HUES64 (cell line): Measurements from ENCODE around the gene MRFAP1.

ENCODE experiments used
- H3K27ac ChIP-seq: 2 replicates; pipeline ENCODE4 v1.7.0; 2013; ENCODE audit warnings: low read depth, low read length, inconsistent platforms
- H3K27me3 ChIP-seq: 2 replicates; pipeline ENCODE4 v1.6.1; 2013; ENCODE audit warnings: mild to moderate bottlenecking, low read length; ENCODE audit not compliant: insufficient read depth
- H3K36me3 ChIP-seq: 2 replicates; pipeline ENCODE4 v1.6.1; 2013; ENCODE audit warnings: mild to moderate bottlenecking, low read length; ENCODE audit not compliant: insufficient read depth
- H3K4me1 ChIP-seq: 2 replicates; pipeline ENCODE4 v1.6.1; 2013; ENCODE audit warnings: mild to moderate bottlenecking, low read length, moderate library complexity; ENCODE audit not compliant: insufficient read depth
- H3K4me3 ChIP-seq: 2 replicates; pipeline ENCODE4 v1.5.1; 2013; ENCODE audit warnings: mild to moderate bottlenecking, low read length, moderate library complexity
- H3K9ac ChIP-seq: 2 replicates; pipeline ENCODE4 v1.6.1; 2013; ENCODE audit warnings: mild to moderate bottlenecking, low read depth, low read length
- H3K9me3 ChIP-seq: 2 replicates; pipeline ENCODE4 v1.6.1; 2013; ENCODE audit warnings: low read depth, low read length; ENCODE audit not compliant: insufficient read depth
- WGBS: fragments of 150-250, 120-280 bp; methylation state at CpG from one replicate; pipeline ENCODE4 v1.1.7; 2013; ENCODE audit warnings: missing lambda C conversion rate; 5-methylcytosine and 5-hydroxymethylcytosine counted together

MRFAP1 gene

DNA sequence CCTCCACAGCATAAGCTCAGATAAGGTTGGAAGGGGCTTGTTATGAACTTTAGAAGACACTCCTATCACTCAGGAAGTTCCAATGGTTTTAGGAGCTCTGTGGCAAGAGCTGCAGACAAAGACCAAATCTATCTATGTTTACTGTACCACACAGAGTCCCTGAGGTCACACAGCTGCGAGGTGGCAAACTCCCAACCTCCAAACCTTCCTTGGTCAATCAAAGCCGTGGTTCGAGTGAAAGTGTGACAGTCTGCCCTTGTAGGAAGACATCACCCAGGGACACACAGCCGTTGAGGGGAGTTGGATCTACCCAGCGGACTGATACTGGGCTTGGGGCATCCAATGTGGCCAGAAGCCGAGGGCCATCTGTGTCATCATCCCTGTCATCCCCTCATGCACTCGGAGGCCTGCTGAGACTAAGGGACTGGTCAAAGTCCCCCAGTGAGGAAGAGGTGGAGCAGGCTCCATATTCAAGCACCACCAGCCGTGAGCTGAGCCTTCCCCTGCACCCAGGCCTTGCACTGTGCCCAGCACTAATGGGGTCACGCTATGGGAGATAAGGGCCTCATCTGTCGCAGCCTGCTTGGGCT, 38.7 kb upstream of the MRFAP1 start:
- no peak overlapping the region for H3K4me3 ChIP-seq
- H3K36me3 ChIP-seq, result peaks cover 7% of the 10 kb centered on the region; the same call in 1 of the 2 replicates
- H3K9ac ChIP-seq, result no peak overlapping the region
- H3K27me3 ChIP-seq, result no peaks in the 10 kb centered on the region
- peaks cover 6% of the 10 kb centered on the region; the same call in 1 of the 2 replicates for H3K9me3 ChIP-seq
- no peak overlapping the region for H3K27ac ChIP-seq
- H3K4me1 ChIP-seq, result no peaks in the 10 kb centered on the region
- WGBS, result 88% methylated on average over 10 of the region's 10 CpGs

DNA sequence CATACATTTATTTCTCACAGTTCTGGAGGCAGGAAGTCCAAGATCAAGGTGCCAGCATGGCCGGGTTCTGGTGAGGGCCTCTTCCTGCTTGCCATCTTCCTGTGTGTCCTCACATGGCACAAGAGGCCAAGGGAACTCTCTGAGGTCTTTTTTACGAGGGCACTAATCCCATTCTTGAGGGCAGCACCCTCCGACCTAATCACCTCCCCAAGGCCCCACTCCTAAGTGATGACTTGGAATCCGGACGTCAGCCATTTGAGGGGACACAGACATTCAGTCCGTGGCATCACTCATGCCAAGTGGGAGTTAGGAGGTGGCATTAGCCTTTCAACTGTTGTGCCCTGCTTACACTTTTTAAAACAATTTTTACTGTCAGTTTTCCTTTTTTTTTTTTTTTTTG, 38.2 kb upstream of the MRFAP1 start:
- WGBS, result 91% methylated on average over 6 of the region's 6 CpGs
- no peak overlapping the region for H3K9ac ChIP-seq

GRCh38 chr4:6603128-6603527, 37.4 kb upstream of the MRFAP1 start:
- Histone ChIP-seq H3K4me1 (no peaks in the 10 kb centered on the region), H3K36me3 (peaks cover 7% of the 10 kb centered on the region; the same call in 1 of the 2 replicates), H3K4me3 (no peak overlapping the region), H3K9ac (no peak overlapping the region), H3K27me3 (no peaks in the 10 kb centered on the region), H3K9me3 (peaks cover 6% of the 10 kb centered on the region; the same call in 1 of the 2 replicates), H3K27ac (no peak overlapping the region)
- WGBS, result 92% methylated on average over 11 of the region's 12 CpGs

More for the DNA sequence above, 38.2 kb upstream of the MRFAP1 start:
- no peak overlapping the region for H3K27ac ChIP-seq
- no peaks in the 10 kb centered on the region for H3K4me1 ChIP-seq
- H3K36me3 ChIP-seq, result peaks cover 7% of the 10 kb centered on the region; the same call in 1 of the 2 replicates
- H3K27me3 ChIP-seq, result no peaks in the 10 kb centered on the region
- no peak overlapping the region for H3K4me3 ChIP-seq
- peaks cover 6% of the 10 kb centered on the region; the same call in 1 of the 2 replicates for H3K9me3 ChIP-seq

- 96% methylated on average over 8 of the region's 8 CpGs for WGBS
- no peak overlapping the region for H3K9ac ChIP-seq
These were observed 35.4 kb upstream of the MRFAP1 start for GRCh38 chr4:6605114-6605513.

GRCh38 chr4:6605605-6606004, 34.9 kb upstream of the MRFAP1 start:
- peaks cover 6% of the 10 kb centered on the region; the same call in 1 of the 2 replicates for H3K9me3 ChIP-seq
- no peaks in the 10 kb centered on the region for H3K27me3 ChIP-seq
- no peak overlapping the region for H3K4me3 ChIP-seq
- WGBS, result 89% methylated on average over 2 of the region's 2 CpGs
- no peaks in the 10 kb centered on the region for H3K4me1 ChIP-seq
- peaks cover 7% of the 10 kb centered on the region; the same call in 1 of the 2 replicates for H3K36me3 ChIP-seq
- H3K27ac ChIP-seq, result no peak overlapping the region
- H3K9ac ChIP-seq, result no peak overlapping the region

More at GRCh38 chr4:6605114-6605513, 35.4 kb upstream of the MRFAP1 start:
- H3K4me1 ChIP-seq, result no peaks in the 10 kb centered on the region
- H3K4me3 ChIP-seq, result no peak overlapping the region
- peaks cover 6% of the 10 kb centered on the region; the same call in 1 of the 2 replicates for H3K9me3 ChIP-seq
- peaks cover 7% of the 10 kb centered on the region; the same call in 1 of the 2 replicates for H3K36me3 ChIP-seq
- no peaks in the 10 kb centered on the region for H3K27me3 ChIP-seq
- H3K27ac ChIP-seq, result no peak overlapping the region

GRCh38 chr4:6606465-6607235, 33.8 kb upstream of the MRFAP1 start:
- no peak overlapping the region for H3K4me3 ChIP-seq
- H3K4me1 ChIP-seq, result no peaks in the 10 kb centered on the region
- no peak overlapping the region for H3K27ac ChIP-seq
- peaks cover 6% of the 10 kb centered on the region; the same call in 1 of the 2 replicates for H3K9me3 ChIP-seq
- H3K27me3 ChIP-seq, result no peaks in the 10 kb centered on the region
- no peak overlapping the region for H3K9ac ChIP-seq
- peaks cover 7% of the 10 kb centered on the region; the same call in 1 of the 2 replicates for H3K36me3 ChIP-seq
- 85% methylated on average over 10 of the region's 10 CpGs for WGBS

DNA sequence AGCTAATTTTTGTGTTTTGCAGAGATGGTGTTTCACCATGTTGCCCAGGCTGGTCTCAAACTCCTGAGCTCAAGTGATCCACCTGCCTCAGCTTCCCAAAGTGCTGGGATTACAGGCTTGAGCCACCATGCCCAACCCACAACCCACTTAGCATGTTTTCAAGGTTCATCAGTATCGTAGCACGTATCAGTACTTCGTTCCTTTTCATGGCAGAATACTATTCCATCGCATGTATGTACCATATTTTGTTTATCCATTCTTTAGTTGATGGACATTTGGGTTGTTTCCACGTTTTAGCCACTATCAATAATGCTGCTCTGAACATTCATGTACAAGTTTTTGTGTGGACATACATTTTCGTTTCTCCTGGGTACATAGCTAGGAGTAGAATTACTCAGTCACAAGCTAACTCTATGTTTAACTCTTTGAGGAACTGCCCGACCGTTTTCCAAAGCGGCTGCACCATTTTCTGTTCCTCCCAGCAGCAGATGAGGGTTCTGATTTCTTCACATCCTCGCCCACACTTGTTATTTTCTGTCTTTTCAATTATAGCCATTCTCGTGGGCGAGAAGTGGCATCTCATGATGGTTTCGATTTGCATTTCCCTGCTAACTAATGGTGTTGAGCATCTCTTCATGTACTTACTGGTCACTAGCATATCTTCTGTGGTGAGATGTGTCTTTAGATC, 33.0 kb upstream of the MRFAP1 start:
- Histone ChIP-seq H3K27ac (no peak overlapping the region), H3K36me3 (peaks cover 7% of the 10 kb centered on the region; the same call in 1 of the 2 replicates), H3K9ac (no peak overlapping the region), H3K9me3 (peaks cover 6% of the 10 kb centered on the region; the same call in 1 of the 2 replicates), H3K4me3 (no peak overlapping the region), H3K27me3 (no peaks in the 10 kb centered on the region), H3K4me1 (no peaks in the 10 kb centered on the region)
- 93% methylated on average over 13 of the region's 13 CpGs for WGBS

DNA sequence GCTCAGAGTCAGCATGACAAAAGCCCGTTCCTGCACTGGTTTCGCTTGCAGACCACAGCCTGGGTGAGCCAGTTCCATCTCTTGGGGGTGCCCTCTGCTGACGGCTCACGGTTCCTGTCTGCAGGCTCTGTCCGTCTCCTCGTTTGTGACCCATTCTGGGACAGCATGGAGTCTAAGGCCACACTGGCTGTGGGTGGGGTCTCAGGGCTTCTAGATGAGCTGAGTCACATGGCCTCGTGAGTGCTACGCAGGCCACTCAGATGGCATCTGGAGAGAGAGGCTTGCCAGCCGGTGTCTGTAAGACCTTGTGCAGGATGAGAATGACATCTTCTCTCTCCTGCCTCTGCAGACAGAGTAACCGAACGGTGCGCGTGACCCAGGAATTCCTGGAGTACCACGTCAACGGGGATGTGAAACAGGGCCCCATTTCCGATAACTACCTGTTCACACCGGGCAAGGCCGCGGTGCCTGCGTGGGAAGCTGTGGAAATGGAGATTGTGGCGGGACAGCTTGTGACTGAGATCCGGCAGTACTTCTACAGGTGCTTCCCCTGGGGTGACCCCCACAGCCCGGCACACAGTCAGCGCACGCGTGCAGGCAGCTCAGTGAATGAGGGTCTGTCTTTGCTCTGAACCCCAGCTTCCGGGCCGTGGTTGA, 31.6 kb upstream of the MRFAP1 start:
- Histone ChIP-seq H3K27ac (no peak overlapping the region), H3K27me3 (no peaks in the 10 kb centered on the region), H3K9ac (no peak overlapping the region), H3K4me1 (no peaks in the 10 kb centered on the region), H3K9me3 (peaks cover 6% of the 10 kb centered on the region; the same call in 1 of the 2 replicates), H3K36me3 (peaks cover 7% of the 10 kb centered on the region; the same call in 1 of the 2 replicates), H3K4me3 (no peak overlapping the region)
- WGBS, result 84% methylated on average over 28 of the region's 28 CpGs

GRCh38 chr4:6609415-6610079, 30.9 kb upstream of the MRFAP1 start:
- peaks cover 7% of the 10 kb centered on the region; the same call in 1 of the 2 replicates for H3K36me3 ChIP-seq
- H3K27me3 ChIP-seq, result no peaks in the 10 kb centered on the region
- no peaks in the 10 kb centered on the region for H3K4me1 ChIP-seq
- 95% methylated on average over 26 of the region's 26 CpGs for WGBS
- no peak overlapping the region for H3K4me3 ChIP-seq
- H3K9ac ChIP-seq, result no peak overlapping the region
- H3K27ac ChIP-seq, result no peak overlapping the region
- H3K9me3 ChIP-seq, result peaks cover 6% of the 10 kb centered on the region; the same call in 1 of the 2 replicates

GRCh38 chr4:6610856-6611430, 29.5 kb upstream of the MRFAP1 start:
- WGBS, result 96% methylated on average over 24 of the region's 24 CpGs
- no peak overlapping the region for H3K27ac ChIP-seq
- H3K9me3 ChIP-seq, result no peaks in the 10 kb centered on the region
- no peaks in the 10 kb centered on the region for H3K4me1 ChIP-seq
- H3K4me3 ChIP-seq, result no peak overlapping the region
- 0 out of 2 replicates have a peak, but pooled peaks cover under 1% of the 10 kb centered on the region for H3K36me3 ChIP-seq
- no peak overlapping the region for H3K9ac ChIP-seq
- no peaks in the 10 kb centered on the region for H3K27me3 ChIP-seq
